HepG2 (cell line): Measurements from ENCODE around the gene KCNMB2.

Source experiments
- CTCF ChIP-seq: sonication (generic); formaldehyde crosslinking; IDR thresholded peaks from 2 replicates; pipeline ENCODE4 v1.5.0; 2020; ENCODE audit warnings: mild to moderate bottlenecking, missing genetic modification reagents, moderate library complexity
- NR2F2 ChIP-seq: IDR thresholded peaks from 2 replicates; pipeline ENCODE4 v1.6.1; 2012; ENCODE audit warnings: low read depth, inconsistent platforms, borderline replicate concordance
- SUZ12 ChIP-seq: fragments of 150-350 bp; IDR thresholded peaks from 2 replicates; pipeline ENCODE4 v1.6.1; 2014; ENCODE audit warnings: low read depth, low read length
- ZNF101 ChIP-seq: sonication (generic); formaldehyde crosslinking; IDR thresholded peaks from 2 replicates; pipeline ENCODE4 v1.4.0; 2020; ENCODE audit warnings: mild to moderate bottlenecking, low read depth, missing genetic modification reagents, borderline replicate concordance
- ZNF224 ChIP-seq: sonication (generic); formaldehyde crosslinking; IDR thresholded peaks from 2 replicates; pipeline ENCODE4 v1.5.0; 2020; ENCODE audit warnings: mild to moderate bottlenecking, missing genetic modification reagents
- ZNF282 ChIP-seq: fragments of 450-650 bp; IDR thresholded peaks from 2 replicates; pipeline ENCODE4 v1.6.1; 2018; ENCODE audit not compliant: partially characterized antibody
- ZNF724P ChIP-seq: sonication (generic); formaldehyde crosslinking; IDR thresholded peaks from 2 replicates; pipeline ENCODE4 v1.8.0; 2022; ENCODE audit warnings: missing genetic modification reagents, borderline replicate concordance

- no peak for TF ChIP-seq ZNF724P (CRISPR knock-in tag)
- no peak for TF ChIP-seq CTCF
- no peak for TF ChIP-seq ZNF101 (CRISPR knock-in tag)
- TF ChIP-seq SUZ12: no peak
- no peak for TF ChIP-seq ZNF282
- no peak for TF ChIP-seq ZNF224
- TF ChIP-seq NR2F2: no peak
Observed at GRCh38 chr3:178850450-178851190, 314.4 kb downstream of the KCNMB2 start.
